ENCODE results near the gene AUTS2. TPM values are rescaled to one million over a fixed set of nuclear protein-coding genes. Genes with fewer than 3 reads are reported as not detected.

AUTS2 gene
- total and polyA plus RNA-seq, 2 donors (not counting 1 experiment from before 2014, with no cell fraction given), result 0.60 to 9.1 TPM

- H3K9me3 ChIP-seq (ENCODE audit: control insufficient read depth, insufficient read depth, low read depth, low read length), result no peaks in the 10 kb centered on the region
- H3K9ac ChIP-seq (ENCODE audit: insufficient read depth, low read length), result no peak overlapping the region
- H3K27ac ChIP-seq (ENCODE audit: insufficient read depth, low read length), result no peak overlapping the region
- DNase-seq (ENCODE audit: low read depth in 2 of 2), result no peak
- no peaks in the 10 kb centered on the region for H3K27me3 ChIP-seq (ENCODE audit: control insufficient read depth, insufficient read depth, low read length)
- H2AFZ ChIP-seq (ENCODE audit: low read length), result no peak overlapping the region
- no peaks in the 10 kb centered on the region for H4K20me1 ChIP-seq (ENCODE audit: control insufficient read depth, extremely low read depth, insufficient read depth, low read length)
- no peaks in the 10 kb centered on the region for H3K36me3 ChIP-seq (ENCODE audit: control insufficient read depth, insufficient read depth, low read length)
- no peak overlapping the region for H3K4me2 ChIP-seq (ENCODE audit: extremely low read depth, insufficient read depth, low read length)
- H3K79me2 ChIP-seq (ENCODE audit: control insufficient read depth, insufficient read depth, low read length), result no peaks in the 10 kb centered on the region
- no peaks in the 10 kb centered on the region for H3K4me1 ChIP-seq (ENCODE audit: control insufficient read depth, extremely low read depth, insufficient read depth, low read length)
- no peak overlapping the region for H3K4me3 ChIP-seq (replicated peaks in 1 of 4; ENCODE audit: control extremely low read depth in 1 of 4, insufficient read depth in 1 of 4, low read depth in 3 of 4, low read length in 4 of 4)
- TF ChIP-seq EZH2 (IDR thresholded peaks at IDR 0.05; ENCODE audit: low read length, missing control alignments), result no peak
These were observed 1132.3 kb downstream of the AUTS2 start for GRCh38 chr7:70730451-70731110.

- Histone ChIP-seq H3K4me3 (replicated peaks in 1 of 4; ENCODE audit: control extremely low read depth in 1 of 4, insufficient read depth in 1 of 4, low read depth in 3 of 4, low read length in 4 of 4) (no peak overlapping the region), H3K27ac (ENCODE audit: insufficient read depth, low read length) (no peak overlapping the region), H3K79me2 (ENCODE audit: control insufficient read depth, insufficient read depth, low read length) (no peaks in the 10 kb centered on the region), H3K9ac (ENCODE audit: insufficient read depth, low read length) (no peak overlapping the region), H3K9me3 (ENCODE audit: control insufficient read depth, insufficient read depth, low read depth, low read length) (no peaks in the 10 kb centered on the region), H4K20me1 (ENCODE audit: control insufficient read depth, extremely low read depth, insufficient read depth, low read length) (no peaks in the 10 kb centered on the region), H3K27me3 (ENCODE audit: control insufficient read depth, insufficient read depth, low read length) (no peaks in the 10 kb centered on the region), H3K4me2 (ENCODE audit: extremely low read depth, insufficient read depth, low read length) (no peak overlapping the region), H3K36me3 (ENCODE audit: control insufficient read depth, insufficient read depth, low read length) (no peaks in the 10 kb centered on the region), H3K4me1 (ENCODE audit: control insufficient read depth, extremely low read depth, insufficient read depth, low read length) (no peaks in the 10 kb centered on the region), H2AFZ (ENCODE audit: low read length) (no peak overlapping the region)
- TF ChIP-seq CTCF (conservative IDR thresholded peaks at IDR 0.05 in 1 of 2, IDR thresholded peaks at IDR 0.05 in 1 of 2; ENCODE audit: low read depth in 1 of 2, low read length in 2 of 2) (no peak), EZH2 (IDR thresholded peaks at IDR 0.05; ENCODE audit: low read length, missing control alignments) (no peak)
- DNase-seq (ENCODE audit: low read depth in 2 of 2), result no peak
These were observed 1134.8 kb downstream of the AUTS2 start for GRCh38 chr7:70733090-70733489.

- H4K20me1 ChIP-seq (ENCODE audit: control insufficient read depth, extremely low read depth, insufficient read depth, low read length), result no peaks in the 10 kb centered on the region
- no peaks in the 10 kb centered on the region for H3K36me3 ChIP-seq (ENCODE audit: control insufficient read depth, insufficient read depth, low read length)
- no peak overlapping the region for H3K27ac ChIP-seq (ENCODE audit: insufficient read depth, low read length)
- H3K4me2 ChIP-seq (ENCODE audit: extremely low read depth, insufficient read depth, low read length), result no peak overlapping the region
- peak in 1 of 2 donors; percentile 49 for DNase-seq (ENCODE audit: low read depth in 2 of 2)
- no peaks in the 10 kb centered on the region for H3K27me3 ChIP-seq (ENCODE audit: control insufficient read depth, insufficient read depth, low read length)
- no peak for TF ChIP-seq EZH2 (IDR thresholded peaks at IDR 0.05; ENCODE audit: low read length, missing control alignments)
- TF ChIP-seq CTCF (conservative IDR thresholded peaks at IDR 0.05 in 1 of 2, IDR thresholded peaks at IDR 0.05 in 1 of 2; ENCODE audit: low read depth in 1 of 2, low read length in 2 of 2), result no peak
- no peak overlapping the region for H2AFZ ChIP-seq (ENCODE audit: low read length)
- H3K79me2 ChIP-seq (ENCODE audit: control insufficient read depth, insufficient read depth, low read length), result no peaks in the 10 kb centered on the region
- H3K4me1 ChIP-seq (ENCODE audit: control insufficient read depth, extremely low read depth, insufficient read depth, low read length), result no peaks in the 10 kb centered on the region
- H3K4me3 ChIP-seq (replicated peaks in 1 of 4; ENCODE audit: control extremely low read depth in 1 of 4, insufficient read depth in 1 of 4, low read depth in 3 of 4, low read length in 4 of 4), result no peak overlapping the region
- H3K9ac ChIP-seq (ENCODE audit: insufficient read depth, low read length), result no peak overlapping the region
- H3K9me3 ChIP-seq (ENCODE audit: control insufficient read depth, insufficient read depth, low read depth, low read length), result no peaks in the 10 kb centered on the region
These were observed 1136.1 kb downstream of the AUTS2 start for GRCh38 chr7:70734411-70734810.
